ENCODE data around the gene ANLN.
"Not testable (repeated sequence)": the region's sequence is repeated elsewhere in the genome, so short reads cannot be mapped to it uniquely, and the experiment has no call there.

ANLN gene

DNA sequence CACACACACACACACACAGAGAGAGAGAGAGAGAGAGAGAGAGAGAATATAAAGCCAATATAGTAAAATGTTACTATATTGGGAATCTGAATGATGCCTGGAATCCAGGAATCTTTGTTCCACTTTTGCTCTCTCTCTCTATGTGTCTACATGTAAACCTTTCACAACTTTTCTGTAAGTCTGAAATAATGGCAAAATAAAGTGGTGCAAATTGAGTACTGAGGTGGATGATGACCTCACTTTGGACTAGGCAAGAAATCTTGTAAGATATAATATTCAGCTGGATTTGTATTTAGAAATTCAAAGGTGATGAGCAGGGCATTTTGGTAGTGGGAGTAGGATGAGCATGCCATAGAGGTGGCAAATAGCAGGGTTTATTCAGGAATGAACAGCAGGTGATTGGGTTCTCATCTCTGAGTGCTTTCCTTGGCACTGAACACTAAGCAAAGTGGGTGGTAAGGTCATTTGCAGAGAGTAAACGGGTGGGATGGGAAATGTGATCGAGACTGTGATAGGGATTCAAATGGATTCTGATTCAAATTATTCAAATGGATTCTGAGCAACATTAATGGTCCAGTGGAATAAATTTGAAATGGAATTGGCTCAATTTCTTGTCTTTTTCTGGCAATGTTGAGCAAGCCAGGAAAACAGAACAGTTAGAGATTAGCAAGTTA is 9.7 kb upstream of the ANLN start:
- DNase-seq: no peak

DNA sequence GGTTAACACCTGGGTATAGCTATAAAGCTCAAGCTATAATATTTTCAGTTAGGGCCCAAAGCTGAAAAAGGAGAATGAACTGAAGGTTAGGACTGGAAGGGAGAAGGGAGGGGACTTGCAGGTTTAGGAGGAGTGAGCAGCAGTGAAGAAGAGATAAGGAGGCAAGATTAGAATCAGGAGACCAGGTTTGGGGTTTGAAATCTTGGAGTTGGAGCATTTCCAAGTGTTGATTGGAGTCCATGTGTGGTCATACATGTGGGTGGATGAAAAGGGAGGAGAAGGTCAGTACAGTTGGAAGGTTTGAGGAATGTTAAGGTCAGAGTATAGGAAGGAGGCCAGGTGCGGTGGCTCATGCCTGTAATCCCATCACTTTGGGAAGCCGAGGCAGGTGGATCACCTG is 8.6 kb upstream of the ANLN start:
- no peak for DNase-seq

DNA sequence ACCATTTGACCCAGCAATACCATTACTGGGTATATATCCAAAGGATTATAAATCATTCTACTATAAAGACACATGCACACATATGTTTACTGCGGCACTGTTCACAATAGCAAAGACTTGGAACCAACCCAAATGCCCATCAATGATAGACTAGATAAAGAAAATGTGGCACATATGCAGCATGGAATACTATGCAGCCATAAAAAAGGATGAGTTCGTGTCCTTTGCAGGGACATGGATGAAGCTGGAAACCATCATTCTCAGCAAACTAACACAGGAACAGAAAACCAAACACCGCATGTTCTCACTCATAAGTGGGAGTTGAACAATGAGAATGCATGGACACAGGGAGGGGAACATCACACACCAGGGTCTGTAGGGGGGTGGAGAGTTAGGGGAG is 6.4 kb upstream of the ANLN start:
- not testable (repeated sequence) for DNase-seq

DNA sequence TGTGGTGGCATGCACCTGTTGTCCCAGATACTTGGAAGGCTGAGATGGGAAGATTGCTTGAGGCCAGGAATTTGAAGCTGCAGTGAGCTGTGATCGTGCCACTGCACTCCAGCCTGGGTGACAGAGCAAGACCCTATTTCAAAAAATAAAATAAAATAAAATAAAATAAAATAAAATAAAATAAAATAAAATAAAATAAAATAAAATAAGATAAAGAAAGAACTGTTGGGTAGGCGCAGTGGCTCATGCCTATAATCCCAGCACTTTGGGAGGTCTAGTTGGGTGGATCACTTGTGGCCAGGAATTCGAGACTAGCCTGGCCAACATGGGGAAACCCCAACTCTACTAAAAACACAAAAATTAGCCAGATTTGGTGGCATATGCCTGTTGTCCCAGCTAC is 4.0 kb upstream of the ANLN start:
- DNase-seq: not testable (repeated sequence)

DNA sequence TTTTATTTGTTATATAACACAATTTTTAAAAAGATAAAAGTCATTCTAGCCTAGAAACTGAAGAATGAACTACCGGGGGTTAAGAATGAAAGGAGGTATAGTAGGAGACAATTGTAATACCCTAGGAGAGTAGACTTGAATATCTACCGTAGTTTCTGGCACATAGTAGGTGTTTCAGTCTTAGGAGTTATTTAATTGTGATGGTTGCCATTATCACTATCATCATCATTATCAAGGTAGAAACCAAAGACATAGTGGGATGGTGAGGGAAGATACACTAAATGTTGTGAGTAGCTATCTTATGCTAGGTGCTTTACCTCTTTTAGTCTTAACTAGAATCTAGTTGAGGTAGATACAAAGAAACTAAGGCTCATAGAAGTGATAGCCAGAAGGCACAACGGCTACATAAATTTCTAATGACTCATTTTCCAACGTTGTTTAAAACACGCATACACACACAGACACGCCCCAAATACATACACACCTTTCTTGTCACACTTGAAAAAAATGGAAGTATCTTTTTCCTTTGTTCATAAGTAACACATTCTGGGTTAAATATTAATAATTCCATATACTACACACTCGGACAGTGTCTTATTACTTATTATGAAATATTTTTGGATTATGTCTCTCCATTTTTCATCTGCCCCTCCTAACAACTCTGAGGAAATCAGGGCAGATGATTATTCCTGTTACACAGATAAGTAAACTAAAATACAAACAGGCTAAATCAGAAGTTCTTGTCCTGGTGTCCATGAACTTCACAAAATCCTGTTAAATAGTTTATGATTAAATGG is 2.0 kb upstream of the ANLN start:
- no peak for DNase-seq

DNA sequence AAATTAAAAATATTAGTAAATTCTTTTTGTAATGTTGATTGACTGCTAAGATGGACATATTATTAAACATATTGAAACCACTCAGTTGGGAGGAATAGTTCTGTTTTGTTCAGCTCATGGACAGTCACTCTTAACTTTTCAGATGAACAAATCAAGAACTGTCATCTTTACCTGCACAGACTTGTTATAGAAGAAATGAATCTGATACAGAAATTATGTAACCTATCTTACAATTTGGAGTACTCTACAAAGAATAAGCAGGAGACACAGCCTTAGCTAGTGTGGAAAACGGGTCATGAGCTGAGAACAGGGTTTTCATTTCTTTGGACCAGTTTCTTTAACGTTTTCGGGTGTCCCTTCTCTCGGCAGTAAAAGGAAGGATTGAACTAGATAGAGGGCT is 1.2 kb upstream of the ANLN start:
- no peak for DNase-seq

DNA sequence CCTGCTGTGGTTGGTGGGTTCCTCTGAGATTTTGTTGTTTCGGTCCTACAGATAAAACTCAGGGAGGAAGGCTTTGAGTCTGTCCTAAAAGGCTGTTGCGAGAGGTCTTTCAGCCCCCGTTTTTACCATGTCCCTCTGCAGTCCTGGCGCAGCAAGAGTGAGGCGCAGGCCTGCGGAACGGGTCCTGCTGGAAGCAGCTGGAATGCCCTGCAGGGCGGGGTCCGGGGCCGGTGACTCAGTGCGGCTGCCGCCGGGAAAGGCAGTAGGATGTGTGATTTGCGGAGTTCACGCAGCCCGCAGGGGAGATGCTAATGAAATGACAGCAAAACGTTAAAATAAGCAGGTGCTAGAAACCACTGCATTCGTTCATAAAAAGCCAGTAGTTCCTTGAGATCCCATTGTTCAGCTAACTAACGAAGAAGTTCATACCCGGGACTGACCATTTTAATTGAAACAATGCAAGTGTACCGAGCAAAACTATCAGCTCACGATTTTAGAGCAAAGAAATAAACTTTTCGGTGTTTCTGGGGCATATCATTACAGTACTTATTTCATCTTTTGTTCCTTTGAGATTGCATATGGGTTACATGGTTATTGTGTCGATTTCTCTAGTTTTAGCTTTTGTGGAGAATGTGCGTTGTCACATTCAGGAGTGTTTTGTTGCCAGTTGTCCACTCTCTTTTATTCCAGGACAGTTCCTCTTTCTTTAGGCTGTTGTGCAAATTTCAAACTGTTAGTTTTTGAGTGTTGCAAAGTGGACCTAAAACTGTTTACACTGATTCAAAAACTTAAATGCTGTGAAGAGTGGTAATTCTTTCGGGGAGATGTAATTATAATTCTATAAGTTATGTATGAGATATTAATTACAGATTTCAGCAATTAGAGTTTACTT is 783 bp downstream of the ANLN start:
- peak; percentile 59 for DNase-seq

DNA sequence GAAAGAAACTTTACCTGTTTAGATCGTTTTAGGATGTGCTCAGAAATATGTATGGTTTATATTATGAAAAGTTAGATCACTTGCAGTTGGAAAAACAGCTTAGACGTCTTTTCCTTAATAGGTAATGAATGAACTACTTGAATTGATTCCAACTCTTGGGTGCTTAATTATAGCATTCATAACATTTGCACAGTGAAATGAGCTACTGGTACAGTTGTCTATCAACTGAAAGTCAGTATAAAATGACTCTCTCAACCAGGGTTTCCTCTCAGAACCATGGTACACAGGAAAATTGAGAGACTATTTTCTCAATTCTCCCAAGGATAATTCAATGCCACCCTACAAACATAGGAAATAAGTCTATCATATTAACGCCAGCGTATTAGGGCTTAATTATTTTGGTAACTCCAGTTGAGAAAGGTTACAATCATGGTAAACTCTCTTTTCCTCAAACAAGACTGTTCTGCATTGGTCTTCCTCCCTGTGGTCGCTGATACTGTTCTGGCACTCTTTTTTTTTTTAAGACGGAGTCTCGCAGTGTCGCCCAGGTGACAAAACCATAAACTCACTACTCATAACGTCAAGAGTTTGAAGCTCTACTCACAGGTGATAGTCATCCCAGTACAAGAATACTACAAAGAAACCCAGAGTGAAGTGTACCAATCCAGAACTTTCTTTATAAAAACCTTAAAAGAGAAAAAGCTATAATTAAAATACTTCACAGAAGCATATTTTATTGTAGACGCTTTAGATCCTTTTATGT is 2.0 kb downstream of the ANLN start:
- DNase-seq: no peak

DNA sequence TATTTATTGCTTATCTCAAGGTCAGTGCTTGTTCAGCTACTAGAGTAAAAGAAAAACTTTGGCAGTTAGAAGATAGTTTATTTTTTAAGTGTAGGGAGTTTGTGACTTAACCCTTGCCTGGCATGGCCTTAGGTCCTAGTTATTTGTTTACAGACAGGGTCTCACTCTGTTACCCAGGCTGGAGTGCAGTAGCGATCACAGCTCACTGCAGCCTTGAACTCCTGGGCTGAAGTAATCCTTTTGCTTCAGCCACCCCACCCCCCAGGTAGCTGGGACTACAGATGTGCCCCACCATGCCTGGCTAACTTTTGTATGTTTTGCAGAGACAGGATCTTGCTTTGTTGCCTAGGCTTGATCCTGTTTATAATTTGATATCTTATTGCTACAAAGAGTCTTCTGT is 4.2 kb downstream of the ANLN start:
- no peak for DNase-seq

DNA sequence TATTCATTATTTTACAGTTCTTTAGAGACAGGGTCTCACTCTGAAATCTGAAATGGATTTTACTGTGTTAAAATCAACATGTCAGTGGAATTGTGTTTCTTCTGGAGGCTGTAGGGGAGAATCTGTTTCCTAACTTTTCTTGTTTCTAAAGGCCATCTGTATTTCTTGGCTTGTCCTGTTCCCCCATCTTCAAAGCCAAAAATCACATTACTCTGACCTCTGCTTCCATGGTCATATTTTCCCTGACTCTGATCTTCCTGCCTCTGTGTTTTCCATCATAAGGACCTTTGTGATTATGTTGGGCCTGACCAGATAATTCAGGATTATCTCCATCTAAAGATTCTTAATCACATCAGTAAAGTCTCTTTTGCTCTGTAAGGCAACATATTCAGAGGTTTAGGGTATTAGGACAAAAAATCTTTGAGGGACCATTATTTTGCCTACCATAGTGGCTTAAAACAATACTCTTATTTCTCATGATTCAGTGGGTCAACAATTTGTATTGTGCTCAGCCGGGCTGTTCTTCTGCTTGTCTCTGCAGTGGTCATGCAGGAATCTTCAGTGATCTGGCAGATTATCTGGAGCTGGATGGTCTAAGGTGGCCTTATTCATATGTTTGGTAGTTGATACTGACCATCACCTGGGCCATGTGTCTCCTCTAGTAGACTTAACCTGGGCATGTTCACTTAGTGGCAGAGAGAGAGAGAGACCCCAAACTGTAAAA is 5.7 kb downstream of the ANLN start:
- DNase-seq: no peak

DNA sequence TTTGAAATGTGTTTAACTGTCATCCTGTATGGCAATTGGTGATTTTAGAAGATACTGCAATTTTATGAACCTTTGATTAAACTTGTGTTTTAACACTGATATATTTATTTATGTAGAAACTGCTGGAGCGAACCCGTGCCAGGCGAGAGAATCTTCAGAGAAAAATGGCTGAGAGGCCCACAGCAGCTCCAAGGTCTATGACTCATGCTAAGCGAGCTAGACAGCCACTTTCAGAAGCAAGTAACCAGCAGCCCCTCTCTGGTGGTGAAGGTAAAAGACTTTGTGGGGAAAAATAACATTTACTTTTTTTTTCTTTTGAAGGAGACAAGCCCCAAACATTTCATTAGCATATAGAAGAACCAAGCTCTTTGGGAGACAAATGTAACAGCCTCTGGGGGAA is 6.5 kb downstream of the ANLN start:
- no peak for DNase-seq

DNA sequence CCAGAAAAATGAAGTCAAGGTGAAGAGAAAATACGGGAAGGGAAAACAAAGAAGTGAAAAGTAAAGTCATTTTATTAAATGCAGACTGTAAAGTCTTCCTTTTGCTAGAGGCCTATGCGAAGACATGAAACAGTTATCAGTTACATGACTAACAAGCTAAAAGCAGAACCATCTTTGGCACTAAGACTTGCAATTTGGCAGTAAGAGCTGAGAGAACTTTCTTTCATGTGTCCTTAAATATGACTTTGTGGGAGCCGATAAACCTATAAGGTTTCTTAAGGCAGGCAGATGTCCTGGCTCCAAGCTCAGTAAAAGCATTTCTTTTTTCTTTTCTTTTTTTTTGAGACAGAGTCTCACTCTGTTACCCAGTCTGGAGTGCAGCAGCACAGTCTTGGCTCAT is 10.4 kb downstream of the ANLN start:
- DNase-seq: no peak

DNA sequence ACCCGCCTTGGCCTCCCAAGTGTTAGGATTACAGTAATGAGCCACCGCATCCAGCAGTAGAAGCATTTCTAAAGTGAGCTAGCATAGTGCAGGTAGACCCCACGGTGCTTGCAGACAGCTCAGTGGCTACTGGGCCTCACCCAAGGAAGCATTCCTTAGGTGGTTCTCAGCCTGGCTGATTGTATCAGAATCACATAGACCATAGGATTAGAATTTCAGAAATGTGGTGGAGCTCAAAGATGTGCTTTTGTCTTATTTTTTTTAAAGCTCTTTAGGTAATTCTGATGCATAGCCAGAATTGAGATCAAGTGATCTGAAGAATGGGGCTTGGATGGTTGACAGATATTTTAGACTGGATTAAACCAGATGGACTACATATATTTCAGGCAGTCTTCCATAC is 10.9 kb downstream of the ANLN start:
- DNase-seq: no peak

DNA sequence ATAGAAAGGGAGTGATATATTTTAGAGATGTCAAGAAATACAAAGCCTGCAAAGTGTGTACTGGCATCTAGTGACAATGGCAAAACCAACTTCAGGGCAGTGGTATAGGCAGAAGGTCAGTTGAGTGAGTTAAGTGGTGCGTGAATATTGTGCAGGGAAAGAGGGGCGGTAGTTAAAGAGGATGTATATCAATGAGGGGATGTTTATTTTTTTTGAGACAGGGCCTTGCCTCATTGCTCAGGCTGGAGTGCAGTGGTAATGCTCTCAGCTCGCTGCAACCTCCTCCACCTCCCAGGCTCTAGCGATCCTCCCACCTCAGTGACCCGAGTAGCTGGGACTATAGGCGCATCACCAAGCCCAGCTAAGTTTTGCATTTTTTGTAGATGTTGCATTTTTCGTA is 13.8 kb downstream of the ANLN start:
- no peak for DNase-seq

DNA sequence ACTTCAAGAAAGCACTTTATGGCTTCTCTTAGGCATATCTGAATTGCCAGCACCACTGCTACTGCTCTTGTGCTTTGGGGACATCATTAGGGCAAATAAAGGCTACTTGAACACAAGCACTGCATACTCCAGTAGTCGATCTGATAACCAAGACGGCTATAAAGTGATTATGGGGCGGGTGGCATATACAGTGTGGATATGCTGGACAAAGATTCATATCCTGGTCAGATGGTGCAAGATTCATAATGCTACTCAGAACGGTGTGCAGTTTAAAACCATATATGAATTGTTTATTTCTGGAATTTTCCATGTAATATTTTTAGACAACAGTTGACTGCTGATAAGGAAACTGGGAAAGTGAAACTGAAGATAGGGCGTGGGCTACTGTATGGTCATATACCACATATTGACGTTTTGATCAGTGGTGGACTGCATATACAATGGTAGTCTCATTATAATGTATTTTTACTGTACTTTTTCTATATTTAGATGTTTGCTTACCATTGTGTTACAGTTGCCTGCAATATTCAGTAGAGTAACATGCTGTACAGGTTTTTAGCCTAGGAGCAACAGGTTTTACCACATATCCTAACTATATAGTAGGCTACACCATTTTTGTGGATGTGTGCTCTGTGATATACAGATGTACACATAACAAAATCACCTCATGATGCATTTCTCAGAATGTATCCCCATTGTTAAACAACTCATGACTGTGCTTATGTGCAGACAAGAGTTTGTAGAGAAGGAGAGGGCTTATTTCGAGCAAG is 15.2 kb downstream of the ANLN start:
- DNase-seq: no peak

DNA sequence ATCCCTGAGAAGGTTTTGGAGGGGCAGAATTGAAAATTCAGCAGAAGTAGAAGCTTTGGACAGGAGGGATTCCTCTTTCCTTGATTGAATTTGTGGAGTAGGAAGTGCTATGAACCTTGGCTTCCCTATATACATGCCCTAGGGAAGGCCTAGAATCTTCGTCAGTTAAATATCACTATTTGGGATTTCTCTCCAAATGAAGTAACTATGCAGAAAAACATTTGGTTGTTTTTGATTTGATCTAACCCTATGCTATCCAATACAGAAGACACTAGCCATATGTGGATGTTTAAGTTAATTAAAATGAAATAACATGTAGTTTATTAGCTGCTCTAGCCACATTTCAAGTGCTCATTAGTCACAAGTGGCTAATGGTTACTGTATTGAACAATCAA is 15.7 kb downstream of the ANLN start:
- no peak for DNase-seq

DNA sequence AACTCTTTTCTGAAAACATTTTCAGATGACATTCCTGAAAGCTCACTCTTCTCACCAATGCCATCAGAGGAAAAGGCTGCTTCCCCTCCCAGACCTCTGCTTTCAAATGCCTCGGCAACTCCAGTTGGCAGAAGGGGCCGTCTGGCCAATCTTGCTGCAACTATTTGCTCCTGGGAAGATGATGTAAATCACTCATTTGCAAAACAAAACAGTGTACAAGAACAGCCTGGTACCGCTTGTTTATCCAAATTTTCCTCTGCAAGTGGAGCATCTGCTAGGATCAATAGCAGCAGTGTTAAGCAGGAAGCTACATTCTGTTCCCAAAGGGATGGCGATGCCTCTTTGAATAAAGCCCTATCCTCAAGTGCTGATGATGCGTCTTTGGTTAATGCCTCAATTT is 16.5 kb downstream of the ANLN start:
- no peak for DNase-seq

DNA sequence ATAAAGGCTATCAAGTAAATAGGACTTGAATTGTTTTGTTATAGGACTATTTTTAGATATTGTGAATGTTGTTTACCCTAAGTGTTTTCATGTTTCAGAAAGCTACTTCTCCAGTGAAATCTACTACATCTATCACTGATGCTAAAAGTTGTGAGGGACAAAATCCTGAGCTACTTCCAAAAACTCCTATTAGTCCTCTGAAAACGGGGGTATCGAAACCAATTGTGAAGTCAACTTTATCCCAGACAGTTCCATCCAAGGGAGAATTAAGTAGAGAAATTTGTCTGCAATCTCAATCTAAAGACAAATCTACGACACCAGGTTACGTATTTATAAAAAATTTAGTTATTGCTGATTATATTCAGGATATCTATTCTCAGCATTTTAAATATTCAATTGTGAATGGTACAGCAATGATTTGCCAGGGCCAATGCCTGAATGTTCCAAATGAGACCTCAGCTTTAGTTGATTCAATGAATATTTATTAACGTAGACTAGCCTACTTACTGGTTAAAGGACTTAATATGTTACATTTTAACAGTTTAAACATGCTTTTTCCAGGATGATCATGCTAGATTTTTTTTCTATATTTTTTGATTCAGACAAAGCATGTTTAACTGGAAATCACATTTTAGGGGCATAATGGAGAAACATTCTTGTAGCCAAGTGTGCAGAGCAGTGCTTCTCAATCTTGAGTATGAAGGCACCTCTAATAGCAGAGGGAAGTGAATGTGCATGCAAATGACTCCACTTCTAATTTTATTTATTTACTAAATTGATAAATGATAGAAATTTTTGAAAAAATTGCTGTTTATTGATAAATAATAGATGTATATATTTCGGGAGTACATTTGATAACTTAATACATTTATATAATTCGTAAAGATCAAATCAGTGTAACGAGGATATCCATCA is 18.2 kb downstream of the ANLN start:
- no peak for DNase-seq

DNA sequence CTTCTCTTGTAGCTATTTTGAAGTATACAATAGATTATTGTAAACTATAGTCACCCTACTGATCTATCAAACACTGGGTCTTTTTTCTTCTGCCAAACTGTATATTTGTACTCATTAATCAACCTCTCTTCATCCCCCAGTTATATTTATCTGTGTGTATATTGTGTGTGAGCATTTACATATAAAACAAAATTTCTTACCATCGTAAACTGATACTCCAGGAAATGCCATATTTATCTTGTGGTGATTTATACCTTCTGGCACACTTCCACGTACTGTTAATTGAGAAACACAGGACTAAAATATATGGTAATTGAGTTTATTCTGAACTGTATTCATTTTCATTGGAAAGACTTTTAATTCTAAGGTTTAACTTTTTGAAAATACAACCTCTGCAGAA is 18.9 kb downstream of the ANLN start:
- DNase-seq: no peak

DNA sequence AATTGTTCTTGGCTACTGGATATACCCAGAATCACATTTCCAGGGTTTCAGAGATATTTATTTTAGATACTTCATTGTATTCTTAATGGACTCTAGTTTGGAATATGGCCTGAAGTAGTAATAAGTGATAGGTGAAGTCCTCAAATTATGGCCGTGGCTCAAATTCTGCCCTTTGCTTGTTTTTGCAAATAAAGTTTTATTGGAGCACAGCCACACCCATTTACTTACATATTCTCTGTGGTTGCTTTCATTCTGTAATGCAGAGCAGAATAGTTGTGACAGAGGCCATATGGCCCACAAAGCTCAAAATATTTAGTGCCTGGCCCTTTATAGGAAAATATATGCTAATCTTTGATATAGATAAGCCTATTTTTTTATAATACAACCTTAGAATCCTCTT is 19.5 kb downstream of the ANLN start:
- DNase-seq: no peak
